NCI-H2081 (cell line): ENCODE measurements around the gene JPH3.
A peak's percentile ranks its signal among the peaks of the same experiment; 100 is the strongest.

ENCODE experiments used
- DNase-seq, 2 experiments: peaks; one replicate each; lab custom pipeline; 2025; lab: John Stamatoyannopoulos, UW

The JPH3 gene

GRCh38 chr16:87697792-87698191 lies 95.5 kb downstream of the JPH3 start:
- DNase-seq, result no peak

- no peak for DNase-seq
Observed at GRCh38 chr16:87698241-87698640, 95.9 kb downstream of the JPH3 start.

GRCh38 chr16:87698676-87699199 lies 96.4 kb downstream of the JPH3 start:
- DNase-seq, result no peak

- no peak for DNase-seq
Observed at GRCh38 chr16:87700406-87701077, 98.2 kb downstream of the JPH3 start.

DNA sequence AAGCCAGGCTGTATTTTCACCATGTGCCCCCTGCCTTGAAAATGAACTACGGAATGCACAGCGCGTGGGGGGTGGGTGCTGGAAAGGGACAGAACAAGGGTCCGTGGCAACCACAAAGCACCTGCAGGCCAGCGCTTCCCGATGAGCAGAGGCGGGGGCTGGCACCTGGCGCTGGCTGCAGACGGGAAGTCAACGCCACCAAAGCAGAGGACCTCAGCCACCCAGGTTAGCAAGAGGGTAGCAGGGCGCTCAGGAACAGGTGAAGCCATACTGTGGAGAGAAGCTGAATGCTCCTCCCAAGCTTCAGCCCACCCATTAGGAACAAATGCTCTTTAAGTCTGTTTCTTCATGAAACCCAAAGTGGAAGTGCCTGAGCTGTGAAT lies 98.8 kb downstream of the JPH3 start:
- no peak for DNase-seq

GRCh38 chr16:87701505-87701921 lies 99.2 kb downstream of the JPH3 start:
- no peak for DNase-seq

GRCh38 chr16:87702325-87702811 lies 100.1 kb downstream of the JPH3 start:
- DNase-seq, result no peak

DNA sequence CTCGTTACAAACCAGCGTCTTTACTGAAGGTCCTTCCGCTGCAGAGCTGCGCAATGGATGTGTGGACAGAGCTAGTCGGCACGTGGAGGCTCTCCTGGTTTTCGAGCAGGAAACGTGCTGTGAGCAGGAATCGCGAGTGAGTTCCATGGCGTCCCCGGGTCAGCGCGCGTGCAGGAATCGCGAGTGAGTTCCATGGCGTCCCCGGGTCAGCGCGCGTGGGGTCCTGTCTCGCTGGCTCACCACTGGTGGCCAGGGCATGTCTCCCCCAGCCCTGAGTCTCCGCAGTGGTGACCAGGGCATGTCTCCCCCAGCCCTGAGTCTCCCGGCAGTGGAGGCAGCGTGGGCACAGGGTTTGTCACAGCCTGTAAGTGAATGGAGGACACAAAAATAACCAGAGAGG lies 100.8 kb downstream of the JPH3 start:
- no peak for DNase-seq

GRCh38 chr16:87703835-87704375 lies 101.6 kb downstream of the JPH3 start:
- DNase-seq, result no peak

DNA sequence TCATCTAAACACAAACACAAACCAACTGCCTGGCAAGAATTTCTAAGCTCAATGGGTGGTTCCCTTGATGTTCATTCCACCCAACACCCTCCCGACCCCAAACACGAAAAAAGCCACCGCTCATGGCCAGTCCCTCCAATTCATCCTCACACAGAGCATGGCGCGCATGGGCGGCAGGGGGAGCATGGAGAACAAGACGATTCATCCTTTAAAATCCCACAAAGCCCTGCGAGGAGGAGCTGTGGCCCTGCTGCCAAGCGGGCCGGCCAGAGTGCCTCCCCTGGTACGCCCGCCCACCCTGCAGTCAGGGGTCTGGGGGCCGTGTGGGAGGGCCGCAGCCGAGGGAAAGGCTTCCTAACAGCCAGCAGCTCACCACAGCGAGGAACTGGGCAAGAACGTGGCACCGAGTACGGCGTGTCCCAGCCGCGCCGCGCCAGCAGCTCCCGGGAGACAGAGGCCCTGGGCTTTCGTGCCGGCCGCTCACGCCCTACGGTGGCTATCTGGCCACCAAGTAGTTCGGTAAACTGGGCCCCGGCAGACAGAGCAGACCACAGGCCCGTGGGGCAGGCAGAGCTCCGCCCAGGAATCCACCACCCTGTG lies 102.5 kb downstream of the JPH3 start:
- no peak for DNase-seq

DNA sequence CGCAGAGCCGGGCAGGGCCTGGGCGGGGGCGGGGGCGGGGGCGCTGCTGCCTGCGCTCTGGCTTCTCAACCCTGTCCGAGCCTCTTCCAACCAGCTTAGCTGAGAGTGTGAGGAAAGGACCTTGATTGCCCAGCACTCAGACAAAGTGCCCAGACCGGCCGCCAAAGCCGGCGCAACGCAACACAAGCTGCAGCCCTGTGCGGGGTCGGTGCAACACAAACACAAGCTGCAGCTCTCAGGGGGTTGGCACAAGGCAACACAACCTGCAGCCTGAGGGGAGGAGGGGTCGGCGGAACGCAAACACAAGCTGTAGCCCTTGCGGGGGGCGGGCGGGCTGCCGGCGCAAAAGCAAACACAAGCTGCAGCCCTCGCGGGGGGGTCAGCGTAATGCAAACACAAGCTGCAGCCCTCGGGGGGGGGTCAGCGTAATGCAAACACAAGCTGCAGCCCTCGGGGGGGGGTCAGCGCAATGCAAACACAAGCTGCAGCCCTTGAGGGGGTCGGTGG lies 103.5 kb downstream of the JPH3 start:
- peak; percentile 38 to 68 for DNase-seq

DNA sequence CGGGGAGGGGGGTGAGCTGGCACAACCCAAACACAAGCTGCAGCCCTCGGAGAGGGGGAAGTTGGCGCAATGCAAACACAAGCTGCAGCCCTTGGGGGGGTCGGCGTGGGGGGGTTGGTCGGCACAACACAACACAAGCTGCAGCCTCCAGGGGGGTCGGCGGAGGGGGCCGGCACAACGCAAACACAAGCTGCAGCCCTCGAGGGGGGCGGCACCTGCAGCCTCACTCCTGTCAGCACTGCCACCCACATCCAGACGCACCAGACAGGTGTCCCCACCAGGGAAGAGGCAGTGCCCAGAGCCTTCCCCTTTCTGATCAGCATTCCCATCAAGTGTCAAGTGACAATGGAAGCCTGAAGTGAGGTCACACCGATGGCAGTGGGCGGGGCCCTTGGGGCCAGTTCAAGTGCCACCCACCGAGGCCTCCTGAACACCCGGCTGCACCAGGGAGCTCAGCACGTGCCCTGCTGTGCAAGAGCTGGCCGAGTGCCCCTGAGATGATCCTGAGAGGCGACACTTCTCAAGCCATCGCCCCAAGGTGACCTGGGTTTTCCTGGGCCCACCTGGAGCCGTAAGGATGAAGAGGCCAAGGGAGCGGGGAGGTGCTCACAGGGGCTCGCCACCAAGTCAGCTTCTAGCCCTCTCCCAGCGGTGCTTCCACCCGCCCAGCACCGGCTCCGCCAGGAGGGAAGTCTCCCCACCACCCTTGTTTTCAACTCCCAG lies 104.1 kb downstream of the JPH3 start:
- peak; percentile 38 to 68 for DNase-seq

GRCh38 chr16:87707097-87707496 lies 104.8 kb downstream of the JPH3 start:
- no peak for DNase-seq

- DNase-seq, result no peak
Observed at GRCh38 chr16:87707714-87708580, 105.6 kb downstream of the JPH3 start.

DNA sequence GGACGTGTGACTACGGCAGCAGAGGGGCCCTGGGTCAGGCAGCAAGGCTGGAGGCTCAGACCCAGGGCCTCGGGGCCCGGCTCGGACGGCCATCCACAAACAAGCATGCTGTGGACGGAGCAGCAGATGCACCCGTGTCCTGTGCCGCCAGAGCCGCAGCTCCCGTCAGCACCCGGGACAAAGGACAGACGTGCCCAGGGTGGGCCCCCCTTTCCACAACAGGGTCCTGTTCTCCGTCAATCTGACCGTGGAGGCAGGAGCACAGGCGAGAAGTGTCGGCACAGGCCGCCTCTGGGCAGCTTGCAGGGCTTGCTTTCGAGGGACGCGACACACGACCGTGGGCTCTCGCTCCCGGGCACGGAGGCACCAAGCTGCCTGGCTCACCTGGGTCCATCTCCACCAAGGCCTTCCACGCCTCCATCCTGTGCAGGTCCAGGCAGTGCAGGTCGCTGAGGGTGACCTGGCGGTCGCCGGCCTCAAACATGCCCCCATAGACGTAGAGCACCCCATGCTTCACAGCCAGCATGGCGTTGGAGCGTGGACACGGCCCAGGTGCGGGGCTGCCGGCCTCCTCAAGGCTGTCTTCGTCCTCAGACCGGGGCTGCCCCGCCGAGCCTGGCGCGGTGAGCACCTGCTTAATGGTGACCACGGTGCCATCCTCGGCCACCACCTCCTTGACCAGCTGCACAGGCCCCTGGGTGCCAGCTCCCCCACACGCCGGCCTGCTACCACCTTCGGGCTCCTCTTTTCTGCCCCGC lies 106.8 kb downstream of the JPH3 start:
- no peak for DNase-seq

DNA sequence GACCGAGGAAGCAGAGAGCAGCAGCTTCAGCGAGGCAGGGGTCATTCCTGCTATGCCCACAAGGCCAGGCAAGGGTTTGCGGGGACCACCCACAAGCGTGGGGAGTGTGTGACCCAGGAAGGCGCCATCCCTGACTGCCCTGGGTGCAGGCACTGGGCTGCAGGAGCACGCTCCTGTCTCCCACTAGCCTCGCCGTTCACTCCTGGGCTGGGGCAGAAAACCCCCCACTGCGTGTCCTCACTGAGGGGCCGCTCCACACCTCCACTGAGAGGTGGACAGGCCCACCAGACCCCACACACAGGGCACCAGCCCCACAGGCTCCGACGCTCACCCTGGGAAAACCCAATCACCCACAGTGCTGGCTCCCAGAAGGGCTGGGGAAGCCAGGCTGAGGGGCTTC lies 107.4 kb downstream of the JPH3 start:
- DNase-seq, result no peak

GRCh38 chr16:87710887-87711286 lies 108.6 kb downstream of the JPH3 start:
- DNase-seq, result no peak

- DNase-seq, result no peak
Observed at GRCh38 chr16:87712184-87712762, 110.0 kb downstream of the JPH3 start.

- no peak for DNase-seq
Observed at GRCh38 chr16:87713451-87714229, 111.3 kb downstream of the JPH3 start.

GRCh38 chr16:87715231-87715630 lies 112.9 kb downstream of the JPH3 start:
- no peak for DNase-seq
